ENCODE measurements around the gene EWSR1.
"Not testable (repeated sequence)": the region's sequence is repeated elsewhere in the genome, so short reads cannot be mapped to it uniquely, and the experiment has no call there.

DNA sequence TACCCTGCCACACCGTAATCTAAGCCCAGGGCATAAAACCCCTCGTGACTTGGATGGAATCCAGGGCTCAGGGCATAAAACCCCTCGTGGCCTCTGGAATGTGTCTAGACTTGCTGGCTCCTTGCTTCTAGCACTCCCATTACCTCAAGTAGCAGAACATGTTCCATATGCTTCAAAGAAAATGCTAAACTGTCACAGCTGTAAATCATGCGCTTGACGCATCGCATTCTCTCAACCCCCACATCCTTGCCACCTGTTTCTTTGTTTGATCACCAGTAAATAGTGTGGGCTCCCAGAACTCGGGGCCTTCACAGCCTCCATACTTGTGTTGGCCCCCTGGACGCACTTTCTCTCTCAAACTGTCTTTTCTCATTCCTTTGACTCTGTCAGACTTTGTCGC is 27.6 kb upstream of the EWSR1 start:
- not testable (repeated sequence) for TF ChIP-seq EZH2 (IDR thresholded peaks at IDR 0.05; ENCODE audit: borderline replicate concordance, low read depth, low read length, severe bottlenecking)
- TF ChIP-seq, protein P1, sequence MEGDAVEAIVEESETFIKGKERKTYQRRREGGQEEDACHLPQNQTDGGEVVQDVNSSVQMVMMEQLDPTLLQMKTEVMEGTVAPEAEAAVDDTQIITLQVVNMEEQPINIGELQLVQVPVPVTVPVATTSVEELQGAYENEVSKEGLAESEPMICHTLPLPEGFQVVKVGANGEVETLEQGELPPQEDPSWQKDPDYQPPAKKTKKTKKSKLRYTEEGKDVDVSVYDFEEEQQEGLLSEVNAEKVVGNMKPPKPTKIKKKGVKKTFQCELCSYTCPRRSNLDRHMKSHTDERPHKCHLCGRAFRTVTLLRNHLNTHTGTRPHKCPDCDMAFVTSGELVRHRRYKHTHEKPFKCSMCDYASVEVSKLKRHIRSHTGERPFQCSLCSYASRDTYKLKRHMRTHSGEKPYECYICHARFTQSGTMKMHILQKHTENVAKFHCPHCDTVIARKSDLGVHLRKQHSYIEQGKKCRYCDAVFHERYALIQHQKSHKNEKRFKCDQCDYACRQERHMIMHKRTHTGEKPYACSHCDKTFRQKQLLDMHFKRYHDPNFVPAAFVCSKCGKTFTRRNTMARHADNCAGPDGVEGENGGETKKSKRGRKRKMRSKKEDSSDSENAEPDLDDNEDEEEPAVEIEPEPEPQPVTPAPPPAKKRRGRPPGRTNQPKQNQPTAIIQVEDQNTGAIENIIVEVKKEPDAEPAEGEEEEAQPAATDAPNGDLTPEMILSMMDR (IDR thresholded peaks at IDR 0.05; ENCODE audit: borderline replicate concordance, extremely low read depth, low read length, poor library complexity, severe bottlenecking), result not testable (repeated sequence)

Measured in DND-41 (cell line).